Measurements from ENCODE around the gene MMP20. TPM values are rescaled to one million over a fixed set of nuclear protein-coding genes. Genes with fewer than 3 reads are reported as not detected.

MMP20 gene
- total and polyA plus RNA-seq, 11 donors = not detected

GRCh38 chr11:102640946-102641345 lies 15.8 kb upstream of the MMP20 start:
- Histone ChIP-seq H3K36me3 (no peaks in the 10 kb centered on the region), H3K4me3 (no peak overlapping the region), H3K27me3 (peaks cover 0 to 3% (median 0%) of the 10 kb centered on the region in 9 donors), H3K27ac (no peak overlapping the region), H3K9me3 (no peaks in the 10 kb centered on the region), H3K4me1 (no peaks in the 10 kb centered on the region)
- intact Hi-C loops (cut with DNase I) = no loop called here
- ATAC-seq (no peak), DNase-seq (no peak)
- WGBS, 4 donors = 51 to 58% (median 51%) methylated on average over 8 of the region's 8 CpGs
- no peak for TF ChIP-seq POLR2A (IDR thresholded peaks at IDR 0.05)

GRCh38 chr11:102639656-102640055 lies 14.5 kb upstream of the MMP20 start:
- no peak overlapping the region for H3K27ac ChIP-seq
- DNase-seq (no peak), ATAC-seq (no peak)
- H3K4me1 ChIP-seq = no peaks in the 10 kb centered on the region
- H3K4me3 ChIP-seq = no peak overlapping the region
- peaks cover 0 to 3% (median 0%) of the 10 kb centered on the region in 9 donors for H3K27me3 ChIP-seq
- H3K36me3 ChIP-seq = no peaks in the 10 kb centered on the region
- TF ChIP-seq POLR2A (IDR thresholded peaks at IDR 0.05) = no peak
- TF ChIP-seq CTCF (IDR thresholded peaks at IDR 0.05) = no peak
- intact Hi-C loops (cut with DNase I) = no loop called here
- H3K9me3 ChIP-seq = no peaks in the 10 kb centered on the region

GRCh38 chr11:102637731-102638130 lies 12.6 kb upstream of the MMP20 start:
- Histone ChIP-seq H3K27ac (no peak overlapping the region), H3K4me1 (no peaks in the 10 kb centered on the region), H3K27me3 (peaks cover 0 to 3% (median 0%) of the 10 kb centered on the region in 9 donors), H3K36me3 (no peaks in the 10 kb centered on the region), H3K4me3 (no peak overlapping the region), H3K9me3 (no peaks in the 10 kb centered on the region)
- TF ChIP-seq CTCF (IDR thresholded peaks at IDR 0.05) (no peak), POLR2A (IDR thresholded peaks at IDR 0.05) (no peak)
- no peak for ATAC-seq
- 58 to 69% (median 63%) methylated on average over 5 of the region's 5 CpGs for WGBS, 4 donors
- intact Hi-C loops (cut with DNase I) = no loop called here
- DNase-seq = no peak

GRCh38 chr11:102633385-102634026 lies 8.4 kb upstream of the MMP20 start:
- ATAC-seq (no peak), DNase-seq (no peak)
- Histone ChIP-seq H3K27ac (no peak overlapping the region), H3K4me3 (no peak overlapping the region), H3K27me3 (peaks cover 0 to 3% (median 0%) of the 10 kb centered on the region in 9 donors), H3K9me3 (no peaks in the 10 kb centered on the region), H3K36me3 (no peaks in the 10 kb centered on the region), H3K4me1 (no peaks in the 10 kb centered on the region)
- WGBS, 4 donors = 81 to 83% (median 81%) methylated on average over 6 of the region's 6 CpGs
- intact Hi-C loops (cut with DNase I) = no loop called here
- TF ChIP-seq CTCF (IDR thresholded peaks at IDR 0.05) (no peak), POLR2A (IDR thresholded peaks at IDR 0.05) (no peak)

GRCh38 chr11:102632026-102632425 lies 6.9 kb upstream of the MMP20 start:
- intact Hi-C loops (cut with DNase I) = no loop called here
- DNase-seq (no peak), ATAC-seq (no peak)
- peaks cover 0 to 8% (median 0%) of the 10 kb centered on the region in 9 donors for H3K27me3 ChIP-seq
- no peak overlapping the region for H3K27ac ChIP-seq
- 91 to 98% (median 93%) methylated on average over 1 of the region's 1 CpG for WGBS, 4 donors
- no peaks in the 10 kb centered on the region for H3K4me1 ChIP-seq
- H3K9me3 ChIP-seq = no peaks in the 10 kb centered on the region
- no peak overlapping the region for H3K4me3 ChIP-seq
- H3K36me3 ChIP-seq = no peaks in the 10 kb centered on the region
- TF ChIP-seq CTCF (IDR thresholded peaks at IDR 0.05) (no peak), POLR2A (IDR thresholded peaks at IDR 0.05) (no peak)

Data from heart left ventricle (tissue), 16 donors.